Measurements from ENCODE around the gene DNAH8.
"Not testable (repeated sequence)": the region's sequence is repeated elsewhere in the genome, so short reads cannot be mapped to it uniquely, and the experiment has no call there.

DNAH8 gene

GRCh38 chr6:38882157-38882556 is 167.0 kb downstream of the DNAH8 start:
- no peak for DNase-seq (ENCODE audit: low read depth in 2 of 3, low spot score in 1 of 3)

GRCh38 chr6:38897507-38897906 is 182.4 kb downstream of the DNAH8 start:
- DNase-seq (ENCODE audit: low read depth in 2 of 3, low spot score in 1 of 3) = no peak

- no peak for DNase-seq (ENCODE audit: low read depth in 2 of 3, low spot score in 1 of 3)
These were observed 186.9 kb downstream of the DNAH8 start for GRCh38 chr6:38901802-38902522.

GRCh38 chr6:38906582-38906981 is 191.5 kb downstream of the DNAH8 start:
- no peak for DNase-seq (ENCODE audit: low read depth in 2 of 3, low spot score in 1 of 3)

- DNase-seq (ENCODE audit: low read depth in 2 of 3, low spot score in 1 of 3) = no peak
These were observed 192.2 kb downstream of the DNAH8 start for GRCh38 chr6:38907264-38907663.

GRCh38 chr6:38909015-38909730 is 194.1 kb downstream of the DNAH8 start:
- DNase-seq (ENCODE audit: low read depth in 2 of 3, low spot score in 1 of 3) = no peak

GRCh38 chr6:38910207-38910606 is 195.1 kb downstream of the DNAH8 start:
- no peak for DNase-seq (ENCODE audit: low read depth in 2 of 3, low spot score in 1 of 3)

GRCh38 chr6:38912378-38912777 is 197.3 kb downstream of the DNAH8 start:
- DNase-seq (ENCODE audit: low read depth in 2 of 3, low spot score in 1 of 3) = no peak

GRCh38 chr6:38915205-38915925 is 200.3 kb downstream of the DNAH8 start:
- no peak for DNase-seq (ENCODE audit: low read depth in 2 of 3, low spot score in 1 of 3)

- not testable (repeated sequence) for DNase-seq (ENCODE audit: low read depth in 2 of 3, low spot score in 1 of 3)
These were observed 206.4 kb downstream of the DNAH8 start for GRCh38 chr6:38921540-38921939.

GRCh38 chr6:38924791-38925509 is 209.8 kb downstream of the DNAH8 start:
- no peak for DNase-seq (ENCODE audit: low read depth in 2 of 3, low spot score in 1 of 3)

- DNase-seq (ENCODE audit: low read depth in 2 of 3, low spot score in 1 of 3) = no peak
These were observed 214.4 kb downstream of the DNAH8 start for GRCh38 chr6:38929560-38929959.

GRCh38 chr6:38933426-38933825 is 218.3 kb downstream of the DNAH8 start:
- DNase-seq (ENCODE audit: low read depth in 2 of 3, low spot score in 1 of 3) = no peak

GRCh38 chr6:38935051-38935450 is 219.9 kb downstream of the DNAH8 start:
- DNase-seq (ENCODE audit: low read depth in 2 of 3, low spot score in 1 of 3) = no peak

- DNase-seq (ENCODE audit: low read depth in 2 of 3, low spot score in 1 of 3) = no peak
These were observed 222.9 kb downstream of the DNAH8 start for GRCh38 chr6:38937839-38938613.

GRCh38 chr6:38938741-38939140 is 223.6 kb downstream of the DNAH8 start:
- DNase-seq (ENCODE audit: low read depth in 2 of 3, low spot score in 1 of 3) = no peak

GRCh38 chr6:38942442-38942841 is 227.3 kb downstream of the DNAH8 start:
- DNase-seq (ENCODE audit: low read depth in 2 of 3, low spot score in 1 of 3) = no peak

- no peak for DNase-seq (ENCODE audit: low read depth in 2 of 3, low spot score in 1 of 3)
These were observed 227.9 kb downstream of the DNAH8 start for GRCh38 chr6:38942965-38943364.

GRCh38 chr6:38943964-38944363 is 228.9 kb downstream of the DNAH8 start:
- DNase-seq (ENCODE audit: low read depth in 2 of 3, low spot score in 1 of 3) = no peak

- no peak for DNase-seq (ENCODE audit: low read depth in 2 of 3, low spot score in 1 of 3)
These were observed 229.7 kb downstream of the DNAH8 start for GRCh38 chr6:38944655-38945279.
